GM11168 (cell line): Measurements from ENCODE around the gene CDH11.

Source experiments
- in situ Hi-C: fragments of 300-500 bp; cut with MboI; formaldehyde crosslinking; loops from one replicate; pipeline ENCODE4 v1.12.0; 2022; ENCODE audit warnings: low sequenced_read_pairs; ENCODE audit not compliant: unreplicated experiment

The CDH11 gene

DNA sequence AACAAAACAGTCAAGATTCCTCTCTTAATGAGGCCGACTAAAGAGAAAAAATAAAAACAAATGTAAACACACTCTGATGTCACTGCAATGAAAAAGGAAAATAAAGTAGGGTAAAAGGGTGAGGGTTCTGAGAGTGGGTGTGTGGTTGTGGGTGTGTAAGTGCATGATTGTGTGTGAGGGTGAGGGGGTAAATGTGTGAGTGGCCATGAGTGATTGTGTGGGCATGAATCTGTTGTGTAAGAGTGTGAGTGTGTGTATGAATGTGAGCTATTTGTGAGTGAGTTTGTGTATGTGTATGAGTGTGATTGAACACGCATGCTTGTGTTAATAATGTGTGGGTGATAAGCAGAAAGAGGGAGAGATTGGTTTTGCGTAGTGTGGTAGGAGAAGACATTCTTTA is 132.8 kb downstream of the CDH11 start:
- in situ Hi-C loops = no loop called here

DNA sequence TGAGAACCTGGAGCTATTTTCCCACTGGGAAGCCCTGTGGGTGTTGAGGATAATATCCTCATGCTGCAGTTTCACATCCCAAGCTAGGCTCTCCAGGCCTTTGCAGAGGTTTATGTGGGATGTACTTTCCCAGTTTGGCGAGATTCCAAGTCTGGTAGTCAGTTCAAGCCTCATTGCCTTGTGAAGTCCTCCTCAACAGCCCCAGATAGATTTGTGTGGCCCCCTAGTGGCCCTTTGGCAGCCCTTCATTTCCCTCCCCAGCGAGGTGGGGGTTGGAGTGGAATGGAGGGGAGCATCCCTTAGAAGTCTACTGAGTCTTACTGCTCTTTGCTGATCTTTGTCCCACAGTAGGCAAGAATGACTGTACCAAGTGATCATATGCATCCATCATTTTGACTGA is 137.9 kb downstream of the CDH11 start:
- in situ Hi-C loops = no loop called here

DNA sequence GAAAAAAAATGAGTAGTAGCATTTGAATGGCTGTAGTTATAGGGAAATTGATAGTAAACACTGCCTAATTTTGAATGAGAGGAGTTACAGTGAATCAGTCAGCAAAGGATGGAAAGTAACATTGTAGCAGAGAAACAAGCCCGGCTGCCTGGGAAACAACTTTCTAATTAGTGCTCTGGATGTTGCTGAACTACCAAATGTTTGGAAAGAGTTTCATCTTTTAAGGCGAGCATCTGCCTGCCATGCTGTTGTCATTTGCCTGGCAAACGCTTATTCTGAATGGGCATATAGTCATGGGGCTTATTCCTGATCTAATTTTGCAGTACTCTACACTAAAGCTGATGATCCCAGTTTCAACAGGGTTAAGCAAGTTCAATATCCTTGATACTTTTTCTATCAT is 138.6 kb downstream of the CDH11 start:
- in situ Hi-C loops = no loop called here

DNA sequence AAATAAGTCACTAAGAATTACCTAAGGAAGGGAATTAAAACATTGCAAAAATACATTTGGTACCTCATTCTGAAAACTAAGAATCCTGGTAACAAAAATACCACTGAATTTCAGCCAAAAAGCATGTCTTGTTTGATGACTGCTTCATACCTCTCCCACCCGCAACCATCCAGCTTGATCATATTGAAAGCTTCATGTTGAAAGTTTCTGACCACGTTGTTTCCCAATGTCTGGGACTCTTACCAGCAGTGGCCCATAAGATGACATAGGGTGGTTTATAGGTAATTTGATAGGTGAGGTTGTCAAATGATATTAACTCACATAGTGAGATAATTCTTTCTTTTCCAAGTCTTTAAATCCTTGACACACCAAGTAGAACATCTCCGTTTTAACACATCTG is 139.3 kb downstream of the CDH11 start:
- in situ Hi-C loops = no loop called here

DNA sequence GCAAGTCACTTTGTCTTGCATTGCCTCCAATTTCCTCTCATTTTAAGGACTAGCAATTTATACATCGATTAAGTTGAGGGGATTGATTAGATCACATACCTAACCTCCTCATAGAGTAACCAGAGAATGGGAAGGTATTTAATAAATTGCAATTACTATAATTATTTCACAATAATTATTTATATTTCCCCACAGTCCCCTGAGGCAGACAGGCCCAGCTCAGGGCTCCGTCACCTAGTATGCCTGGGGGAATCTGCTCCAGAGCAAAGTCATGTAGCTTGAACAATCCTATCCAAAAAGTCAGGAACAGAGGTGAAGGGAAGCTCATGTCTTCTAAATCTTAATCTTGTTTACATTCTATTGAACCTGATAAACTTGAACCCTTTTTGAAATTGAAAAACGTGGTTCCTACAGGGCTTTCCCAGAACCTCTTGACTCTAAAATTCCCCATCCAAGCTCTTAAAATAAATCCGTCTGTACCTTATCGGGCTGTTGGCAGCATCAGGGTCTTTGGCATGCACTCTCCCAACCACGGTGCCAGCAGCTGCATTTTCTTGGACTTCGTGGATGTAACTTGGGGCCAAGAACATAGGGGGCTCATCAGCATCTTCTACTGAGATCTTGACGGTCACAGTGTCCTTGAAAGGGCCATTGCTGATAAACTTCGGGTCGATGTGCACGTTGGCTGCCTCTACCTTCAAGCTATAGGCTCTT is 140.1 kb downstream of the CDH11 start:
- in situ Hi-C loops = no loop called here

DNA sequence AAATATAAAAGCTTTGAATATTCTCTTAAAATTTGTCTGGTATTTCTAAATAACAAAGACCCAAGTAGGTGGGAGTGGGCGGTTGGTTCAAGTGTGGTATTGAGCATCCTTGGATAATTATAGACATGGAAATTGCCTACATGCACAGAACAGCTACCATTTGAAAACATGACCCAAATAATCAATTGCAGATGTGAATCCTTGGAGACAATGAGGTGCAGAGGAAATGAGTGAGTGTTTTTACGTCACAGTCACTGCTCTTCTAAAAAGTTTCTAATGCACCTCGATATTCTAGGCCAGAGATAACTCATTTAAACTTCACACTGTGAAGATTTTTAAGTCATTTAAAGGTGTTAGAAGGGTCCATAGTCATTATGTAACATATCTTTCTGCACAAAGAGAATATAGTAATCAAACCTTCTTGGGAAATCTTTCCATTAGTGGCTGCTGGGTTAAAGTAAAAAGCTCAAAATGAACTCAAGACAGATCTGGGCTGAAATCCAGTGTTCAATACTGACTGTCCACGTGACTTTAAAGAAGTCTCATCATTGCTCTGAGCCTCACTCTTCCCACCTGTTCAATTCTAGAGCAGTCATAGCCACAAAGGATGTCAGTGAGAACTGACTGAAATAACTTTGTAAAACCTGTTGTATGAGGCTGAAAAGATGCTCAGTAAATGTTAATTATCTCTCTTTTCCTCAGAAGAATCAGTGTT is 144.5 kb downstream of the CDH11 start:
- in situ Hi-C loops = no loop called here

DNA sequence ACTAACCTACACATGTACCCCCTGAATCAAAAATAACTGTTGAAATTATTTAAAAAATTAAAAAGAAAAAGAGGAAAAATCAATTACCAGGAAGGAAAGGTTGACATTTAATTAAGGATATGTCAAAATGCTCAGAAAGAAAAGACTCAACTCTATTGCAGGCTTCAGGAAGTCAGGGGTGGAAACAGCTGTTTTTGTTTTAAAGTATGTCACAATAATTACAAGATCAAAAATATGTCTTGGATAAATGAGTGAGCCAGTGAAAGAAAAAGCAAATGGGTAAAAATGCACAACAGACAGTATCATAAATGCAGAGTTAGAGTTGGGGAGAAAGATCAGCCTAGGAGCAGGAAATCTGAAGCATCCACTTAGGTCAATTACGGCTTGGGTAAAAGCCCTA is 146.0 kb downstream of the CDH11 start:
- in situ Hi-C loops = no loop called here

DNA sequence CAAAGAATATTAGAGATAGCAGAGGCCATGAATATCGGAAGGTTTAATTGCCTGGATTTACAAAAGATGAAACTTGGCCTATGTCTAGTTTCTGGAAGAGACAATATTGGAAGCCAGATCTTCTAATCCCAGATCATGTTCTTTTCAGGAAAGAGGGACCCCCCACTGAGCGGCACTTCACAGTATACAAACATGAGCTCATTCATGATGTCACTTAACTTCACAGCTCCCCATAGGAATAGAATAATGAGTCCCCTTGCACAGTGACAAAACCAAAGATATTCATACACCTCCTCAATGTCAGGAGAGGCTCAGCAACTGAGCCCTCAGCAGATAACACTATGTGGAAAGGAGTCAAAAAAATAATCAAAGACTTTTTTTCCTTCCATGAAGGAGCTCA is 147.5 kb downstream of the CDH11 start:
- in situ Hi-C loops = no loop called here

DNA sequence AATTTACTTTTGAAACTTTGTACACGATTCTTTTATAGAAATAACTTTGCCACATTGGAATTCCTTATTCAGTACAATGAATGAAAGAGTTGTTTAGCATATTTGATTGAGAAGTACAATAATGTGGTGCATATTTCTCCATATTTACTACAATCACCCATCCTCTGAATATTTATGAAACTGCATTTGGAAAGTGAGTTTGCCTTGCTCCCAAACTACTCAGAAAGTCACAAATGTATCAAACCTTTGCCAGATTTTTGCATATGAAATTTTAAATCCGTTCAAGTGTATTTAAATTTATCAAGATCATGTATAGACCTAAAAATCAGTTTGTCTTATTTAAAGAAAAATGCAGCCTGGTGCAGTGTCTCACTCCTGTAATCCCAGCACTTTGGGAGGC is 148.7 kb downstream of the CDH11 start:
- in situ Hi-C loops = no loop called here

DNA sequence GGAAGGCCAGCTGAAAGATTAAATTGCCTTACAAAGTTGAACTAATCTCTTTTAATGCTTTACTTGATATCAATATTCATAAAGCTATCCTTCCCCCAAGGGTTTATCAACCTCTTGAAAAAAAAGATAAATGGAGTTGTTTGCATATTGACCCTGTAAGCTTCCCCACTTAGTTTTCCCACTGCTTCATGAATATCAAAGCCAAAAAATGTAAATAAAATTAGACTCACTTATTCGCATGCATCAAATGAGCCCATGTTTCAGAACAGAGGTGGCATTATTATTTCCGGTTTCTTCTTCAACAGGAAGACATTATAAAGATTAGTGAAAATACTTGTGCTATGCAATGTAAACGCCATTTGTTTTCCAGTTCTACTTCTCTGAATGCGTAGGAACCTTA is 150.7 kb downstream of the CDH11 start:
- in situ Hi-C loops = no loop called here

DNA sequence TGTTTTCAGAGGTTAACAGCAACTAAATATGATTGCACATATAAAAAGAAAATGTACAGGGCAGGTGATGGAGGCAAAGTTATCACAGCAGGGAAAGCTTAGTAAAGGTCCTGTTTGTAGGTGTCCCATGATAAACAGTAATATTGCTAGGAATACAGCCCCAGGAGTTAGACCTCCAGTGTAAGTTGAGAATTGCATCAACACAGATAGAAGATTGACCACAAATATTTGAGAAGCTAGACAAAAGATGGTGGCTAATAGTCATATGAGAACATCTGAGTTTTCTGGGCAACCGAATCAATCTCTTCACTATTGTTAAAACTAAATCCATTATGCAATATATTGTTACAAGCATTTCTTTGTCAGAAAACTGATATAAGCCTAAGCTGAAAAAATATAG is 152.6 kb downstream of the CDH11 start:
- in situ Hi-C loops = no loop called here

DNA sequence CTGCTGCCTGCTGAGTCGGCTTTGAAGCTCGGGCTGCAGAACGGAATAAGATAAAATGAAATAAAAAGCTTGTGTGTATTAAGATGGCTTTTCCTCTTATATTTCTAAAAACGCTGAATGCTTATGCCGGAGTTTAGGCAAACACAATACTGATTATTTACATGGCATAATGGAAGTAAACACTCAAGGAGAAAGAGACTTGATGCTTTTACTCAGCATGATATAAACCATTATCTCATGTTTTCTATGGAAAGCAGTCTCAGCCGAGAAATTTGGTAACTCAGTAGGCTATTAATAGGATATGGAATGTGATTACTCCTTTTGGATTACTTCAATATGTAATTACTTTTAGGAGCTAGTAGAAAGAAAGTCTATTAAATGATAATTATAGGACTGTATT is 153.3 kb downstream of the CDH11 start:
- in situ Hi-C loops = no loop called here

DNA sequence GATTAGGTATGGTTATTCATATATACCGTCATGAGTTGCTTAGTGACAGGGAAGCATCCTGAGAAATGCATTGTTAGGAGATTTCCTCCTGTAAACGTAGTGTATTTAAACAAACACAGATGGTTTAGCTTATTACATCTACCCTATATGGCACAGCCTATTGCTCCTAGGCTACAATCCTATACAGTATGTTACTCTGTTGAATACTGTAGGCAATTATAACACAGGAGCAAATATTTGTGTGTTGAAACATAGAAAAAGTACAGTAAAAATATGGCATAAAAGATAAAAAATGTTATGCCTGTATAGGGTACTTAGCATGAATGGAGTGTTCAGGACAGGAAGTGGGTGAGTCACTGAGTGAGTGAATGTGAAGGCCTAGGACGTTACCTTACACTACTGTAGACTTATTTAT is 157.7 kb downstream of the CDH11 start:
- in situ Hi-C loops = no loop called here

DNA sequence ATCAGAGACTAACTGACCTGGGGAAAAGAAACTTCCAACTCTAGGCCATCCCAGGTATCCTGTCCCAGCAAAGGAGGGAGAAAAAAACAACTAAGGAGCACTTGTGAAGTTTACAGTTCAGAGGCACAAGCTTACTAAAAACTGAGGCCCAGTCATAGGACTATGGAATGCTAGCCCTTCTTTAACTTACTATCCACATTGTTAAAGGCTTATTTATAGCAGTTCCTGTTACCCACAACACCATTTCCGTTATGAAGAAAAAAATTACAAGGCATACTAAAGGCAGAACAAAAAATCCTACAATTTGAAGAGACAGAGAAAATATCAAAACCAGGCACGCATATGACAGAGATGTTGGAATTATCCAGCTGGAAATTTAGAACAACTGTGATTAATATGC is 159.1 kb downstream of the CDH11 start:
- in situ Hi-C loops = no loop called here

DNA sequence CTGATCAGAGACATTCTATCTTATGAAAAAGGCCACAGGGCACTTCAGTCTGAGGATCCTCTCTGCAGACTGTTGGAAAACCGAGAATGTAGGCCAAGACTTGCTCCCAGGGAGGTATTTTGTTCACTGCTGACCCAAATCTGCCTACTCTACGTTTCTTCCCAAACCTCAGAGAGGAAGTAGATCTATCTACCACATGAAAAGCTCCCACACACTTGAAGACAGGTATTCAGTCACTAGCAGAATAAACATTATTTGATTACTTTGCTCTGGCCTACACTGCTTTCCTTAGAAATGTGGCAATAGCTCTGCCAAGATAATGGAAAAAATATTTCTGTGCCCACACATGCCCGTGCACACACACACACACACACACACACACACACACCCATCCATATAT is 164.6 kb downstream of the CDH11 start:
- in situ Hi-C loops = no loop called here

DNA sequence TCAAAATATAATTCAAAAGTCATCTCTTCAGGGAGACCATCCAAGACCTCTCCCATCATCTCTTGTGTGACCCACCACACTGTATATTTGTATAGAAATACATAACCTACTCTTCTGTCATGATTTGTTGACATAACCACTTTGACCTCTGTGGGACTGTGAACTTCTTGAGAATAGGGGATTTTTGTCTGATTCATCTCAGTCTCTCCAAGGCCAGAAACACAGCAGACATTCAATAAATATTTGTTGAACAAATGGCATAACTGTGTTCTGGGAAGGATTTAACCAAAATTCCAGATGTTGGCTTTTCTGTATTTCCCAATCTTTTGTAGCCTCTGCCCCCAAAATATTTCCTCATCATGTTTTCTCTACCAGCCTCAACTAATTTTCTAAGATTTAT is 169.7 kb downstream of the CDH11 start:
- in situ Hi-C loops = no loop called here

DNA sequence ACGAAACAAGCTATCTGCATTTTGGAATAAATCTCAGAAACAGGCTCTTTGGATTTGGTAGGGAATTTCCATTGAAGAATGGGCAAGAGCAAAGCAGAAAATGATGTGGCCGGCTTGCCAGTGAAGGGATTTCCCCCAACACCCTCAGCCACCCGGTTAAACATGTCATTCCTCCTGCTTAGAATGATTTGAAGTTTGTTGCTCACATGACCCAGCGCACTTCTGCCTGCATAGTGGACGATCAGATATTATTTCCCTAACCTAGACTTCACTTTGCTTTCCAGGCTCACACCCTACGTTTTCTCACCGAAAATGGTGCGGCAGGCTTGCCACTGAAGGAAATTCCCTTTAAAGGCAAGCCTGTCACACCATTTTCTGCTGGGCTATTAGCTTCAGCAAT is 170.7 kb downstream of the CDH11 start:
- in situ Hi-C loops = no loop called here

DNA sequence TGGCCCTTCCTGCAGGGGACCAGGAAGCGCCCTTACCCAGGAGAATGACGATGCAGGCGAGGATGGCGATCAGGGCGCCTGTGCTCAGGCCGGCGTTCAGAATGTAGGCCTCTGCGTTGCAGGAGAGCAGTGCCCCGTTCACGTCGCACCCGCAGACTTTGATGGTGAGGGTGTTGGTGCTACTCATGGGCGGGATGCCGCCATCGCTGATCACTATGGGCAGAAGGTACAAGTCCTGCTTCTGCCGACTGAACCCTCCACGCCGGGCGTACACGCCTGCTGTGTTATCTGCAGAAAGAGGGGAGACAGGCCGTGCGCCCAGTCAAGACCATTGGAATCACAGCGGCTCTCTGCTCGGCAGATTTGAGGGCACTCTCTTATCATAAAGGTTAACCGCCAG is 171.1 kb downstream of the CDH11 start:
- in situ Hi-C loops = no loop called here

DNA sequence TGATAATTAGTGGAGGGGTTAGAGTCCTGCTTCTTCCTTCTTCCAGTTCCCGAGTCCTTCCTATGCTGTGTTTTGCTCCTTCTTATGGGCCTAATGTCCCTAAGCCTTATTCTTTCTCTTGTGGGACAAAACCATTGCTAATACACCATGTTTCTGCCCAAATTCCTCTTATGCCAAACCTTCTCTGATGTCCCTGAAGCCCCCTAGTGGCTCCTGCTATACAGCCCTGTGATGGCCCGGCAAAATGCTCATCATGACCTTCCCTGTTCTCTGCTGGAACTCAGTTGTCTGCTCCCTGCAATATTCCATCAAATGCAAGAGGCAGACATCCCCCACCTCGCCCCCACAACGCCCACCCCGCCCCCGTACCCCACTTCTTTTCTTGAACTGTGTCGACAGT is 171.6 kb downstream of the CDH11 start:
- in situ Hi-C loops = no loop called here

DNA sequence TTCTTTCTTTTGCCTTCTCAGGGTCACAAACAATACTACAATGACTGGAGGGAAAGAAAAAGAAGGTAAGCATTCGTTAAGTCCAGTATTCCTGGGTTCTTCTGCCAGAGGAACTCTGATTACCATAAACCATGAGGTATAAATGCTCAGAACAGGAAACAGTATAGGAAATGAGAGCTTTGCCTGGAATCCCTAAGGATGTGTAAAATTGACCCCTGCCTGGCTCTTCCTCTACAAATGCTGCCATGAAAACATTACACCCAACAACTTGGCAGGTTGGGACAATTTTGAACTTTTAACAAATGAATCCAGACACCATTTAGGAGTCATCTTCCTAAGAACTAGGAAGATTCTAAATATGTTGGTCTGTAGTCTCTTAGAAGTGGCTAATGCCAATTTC is 173.8 kb downstream of the CDH11 start:
- in situ Hi-C loops = no loop called here

DNA sequence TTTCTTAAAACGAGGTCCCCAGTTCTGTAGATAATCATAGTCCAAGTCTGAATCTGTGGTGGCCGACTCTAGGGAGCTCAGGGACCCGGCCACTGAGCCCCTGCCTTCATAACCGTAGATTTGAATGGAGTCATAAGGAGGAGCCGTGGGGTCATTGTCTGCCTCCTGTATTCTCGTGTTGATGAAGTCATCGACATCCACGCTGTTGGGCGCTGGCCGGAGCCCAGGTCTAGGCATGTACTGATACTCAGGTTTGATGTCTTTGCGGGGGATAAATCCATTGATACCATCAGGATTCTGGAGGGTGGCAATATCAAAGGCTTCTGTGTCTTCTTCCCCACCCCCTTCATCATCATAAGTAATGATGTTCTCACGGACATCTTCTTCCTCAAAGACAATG is 174.2 kb downstream of the CDH11 start:
- in situ Hi-C loops = no loop called here

DNA sequence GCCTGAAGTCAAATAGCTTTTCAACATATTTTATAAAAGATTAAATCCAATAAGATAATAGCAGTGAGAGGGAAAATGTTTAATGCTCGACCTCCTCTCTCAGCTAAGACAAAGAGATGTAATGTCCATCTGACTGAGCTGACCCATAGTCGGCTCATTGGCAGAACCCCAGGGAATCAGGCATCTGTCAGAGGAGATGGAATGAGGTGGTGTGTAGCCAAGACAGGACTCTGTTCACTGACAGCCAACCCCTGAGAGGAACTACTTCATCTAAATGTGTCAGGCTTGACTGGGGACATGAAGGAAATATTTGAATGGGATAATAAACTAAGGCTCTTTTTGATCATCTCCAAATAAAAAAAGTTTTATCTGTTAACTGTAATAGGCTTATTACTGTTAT is 188.0 kb downstream of the CDH11 start:
- in situ Hi-C loops = no loop called here
